Neural progenitor cell (in vitro differentiated cells): ENCODE data around the gene VWF. TPM values are rescaled to one million over a fixed set of nuclear protein-coding genes. Genes with fewer than 3 reads are reported as not detected.

Source experiments
- DNase-seq: peaks from one replicate; pipeline ENCODE4 v3.0.0-alpha.2; 2016; ENCODE audit warnings: low spot score
- H2AFZ ChIP-seq: fragments of 200-600 bp; sonication (generic); replicated peaks from 2 replicates; pipeline ENCODE4 v1.6.1; 2016; ENCODE audit warnings: antibody characterized with exemption
- H3F3A ChIP-seq: fragments of 200-600 bp; sonication (generic); 2 replicates; pipeline ENCODE4 v1.6.1; 2016; ENCODE audit warnings: antibody characterized with exemption, low read depth
- H3K27ac ChIP-seq: fragments of 200-600 bp; sonication (generic); 2 replicates; pipeline ENCODE4 v1.5.1; 2016; ENCODE audit warnings: mild to moderate bottlenecking
- H3K27me3 ChIP-seq: fragments of 200-600 bp; sonication (generic); 2 replicates; pipeline ENCODE4 v1.6.1; 2016; ENCODE audit warnings: mild to moderate bottlenecking, moderate library complexity
- H3K36me3 ChIP-seq: fragments of 200-600 bp; sonication (generic); 2 replicates; pipeline ENCODE4 v1.5.1; 2016
- H3K4me1 ChIP-seq: fragments of 200-600 bp; sonication (generic); 2 replicates; pipeline ENCODE4 v1.6.1; 2016; ENCODE audit warnings: mixed run types
- H3K4me2 ChIP-seq: fragments of 200-600 bp; sonication (generic); 2 replicates; pipeline ENCODE4 v1.6.1; 2016
- H3K4me3 ChIP-seq: fragments of 200-600 bp; sonication (generic); 2 replicates; pipeline ENCODE4 v1.5.1; 2016
- H3K79me2 ChIP-seq: fragments of 200-600 bp; sonication (generic); 2 replicates; pipeline ENCODE4 v1.6.1; 2016; ENCODE audit warnings: low read depth
- H3K9ac ChIP-seq: fragments of 200-600 bp; sonication (generic); 2 replicates; pipeline ENCODE4 v1.6.1; 2016
- H3K9me3 ChIP-seq: fragments of 200-600 bp; sonication (generic); 2 replicates; pipeline ENCODE4 v1.5.1; 2016; ENCODE audit warnings: low read depth
- H4K20me1 ChIP-seq: fragments of 200-600 bp; sonication (generic); 2 replicates; pipeline ENCODE4 v1.6.1; 2016; ENCODE audit warnings: low read depth
- H3K27ac Mint-ChIP-seq: 3 replicates; pipeline ENCODE4 v1.8.0; 2021; ENCODE audit warnings: mixed read lengths
- H3K27me3 Mint-ChIP-seq: 2 replicates; pipeline ENCODE4 v1.8.0; 2022; ENCODE audit warnings: low read depth, mild to moderate bottlenecking, inconsistent platforms, moderate library complexity, mixed read lengths; ENCODE audit not compliant: insufficient read depth
- H3K36me3 Mint-ChIP-seq: 3 replicates; pipeline ENCODE4 v1.8.0; 2021; ENCODE audit warnings: mixed read lengths
- H3K4me1 Mint-ChIP-seq: 3 replicates; pipeline ENCODE4 v1.8.0; 2021; ENCODE audit warnings: mixed read lengths
- H3K4me3 Mint-ChIP-seq: 3 replicates; pipeline ENCODE4 v1.8.0; 2021; ENCODE audit warnings: mild to moderate bottlenecking, moderate library complexity, mixed read lengths
- H3K9me3 Mint-ChIP-seq: 3 replicates; pipeline ENCODE4 v1.8.0; 2020; ENCODE audit warnings: mixed read lengths
- CTCF ChIP-seq: fragments of 200-600 bp; sonication (generic); IDR thresholded peaks from 2 replicates; pipeline ENCODE4 v1.5.1; 2017; ENCODE audit warnings: antibody characterized with exemption, mild to moderate bottlenecking
- EZH2 ChIP-seq: fragments of 200-600 bp; sonication (generic); IDR thresholded peaks from 2 replicates; pipeline ENCODE4 v1.6.1; 2017; ENCODE audit warnings: antibody characterized with exemption, mild to moderate bottlenecking, moderate library complexity
- EZH2phosphoT487 ChIP-seq: fragments of 200-600 bp; sonication (generic); IDR thresholded peaks from 2 replicates; pipeline ENCODE4 v1.6.1; 2017; ENCODE audit warnings: antibody characterized with exemption
- total RNA-seq: library from RNA; depleted of rRNA; stranded (reverse); fragments of >200 nt; gene quantifications from 2 replicates; pipeline ENCODE4 v1.2.3, GENCODE V29; 2015; ENCODE audit warnings: low replicate concordance

The VWF gene
- total RNA-seq, 1 donor from 2014 or later = 8.0 TPM

DNA sequence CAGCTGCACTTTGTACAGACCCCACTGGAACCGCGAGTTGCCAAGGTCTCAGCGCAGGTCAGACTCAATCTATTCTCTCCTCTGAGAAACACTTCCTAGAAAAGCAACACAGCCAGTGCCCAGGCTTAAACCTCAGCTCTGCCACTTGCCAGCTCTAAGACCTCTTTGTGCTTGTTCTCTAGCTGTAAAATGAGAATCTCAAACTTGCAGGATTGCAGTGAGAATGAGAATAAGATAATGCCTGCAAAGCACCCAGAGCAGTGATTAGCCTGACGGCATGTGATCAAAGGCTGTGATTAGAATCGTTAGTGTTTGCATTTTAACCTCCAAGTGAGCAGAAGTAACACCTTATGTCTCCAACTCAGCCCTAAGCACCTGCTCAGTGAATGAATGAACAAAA is 200.7 kb downstream of the VWF start:
- Histone ChIP-seq H3K4me1 (peaks cover 13% of the 10 kb centered on the region), H3K27me3 (no peaks in the 10 kb centered on the region), H3K79me2 (no peaks in the 10 kb centered on the region), H3K27ac (no peak overlapping the region), H3K4me3 (no peak overlapping the region), H3K9ac (no peak overlapping the region), H3K9me3 (no peaks in the 10 kb centered on the region), H4K20me1 (peaks cover 8% of the 10 kb centered on the region), H3K4me2 (peak overlapping the region; percentile 42), H3F3A (peaks cover 10% of the 10 kb centered on the region), H3K36me3 (no peaks in the 10 kb centered on the region), H2AFZ (no peak overlapping the region)
- peak; percentile 45 for TF ChIP-seq EZH2phosphoT487
- no peak for TF ChIP-seq EZH2
- peaks cover 11% of the 10 kb centered on the region for H3K36me3 Mint-ChIP-seq
- H3K27ac Mint-ChIP-seq = peak overlapping the region; percentile 50
- peaks cover 15% of the 10 kb centered on the region for H3K27me3 Mint-ChIP-seq
- H3K4me1 Mint-ChIP-seq = peaks cover 43% of the 10 kb centered on the region
- H3K9me3 Mint-ChIP-seq = peaks cover 5% of the 10 kb centered on the region
- DNase-seq = peak; percentile 47
- no peak overlapping the region for H3K4me3 Mint-ChIP-seq

DNA sequence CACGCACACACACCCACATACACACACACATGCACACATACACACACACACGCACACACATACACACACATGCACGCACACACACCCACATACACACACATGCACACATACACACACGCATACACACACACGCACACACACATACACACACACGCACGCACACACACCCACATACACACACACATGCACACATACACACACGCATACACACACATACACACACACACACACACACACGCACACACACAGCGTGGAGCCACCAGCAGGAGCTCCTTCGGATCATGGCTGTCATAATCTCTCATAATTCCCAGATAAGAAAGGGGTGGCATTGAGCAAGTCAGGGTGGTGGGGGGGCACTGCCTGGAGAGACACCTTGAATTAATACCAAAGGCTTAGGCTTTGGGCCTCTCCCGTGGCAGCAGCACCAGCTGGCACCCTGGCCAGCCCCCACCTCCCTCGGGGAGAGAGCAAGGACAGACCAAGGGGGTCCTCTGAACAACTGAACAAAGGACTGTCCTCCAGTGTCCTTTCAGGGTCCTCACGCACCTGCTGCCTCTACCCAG is 201.3 kb downstream of the VWF start:
- Histone ChIP-seq H3K4me3 (no peak overlapping the region), H3K27me3 (no peaks in the 10 kb centered on the region), H3K4me2 (peak overlapping the region; percentile 42), H3K79me2 (no peaks in the 10 kb centered on the region), H3K4me1 (peaks cover 13% of the 10 kb centered on the region), H2AFZ (no peak overlapping the region), H4K20me1 (peaks cover 8% of the 10 kb centered on the region), H3K9me3 (no peaks in the 10 kb centered on the region), H3F3A (peaks cover 10% of the 10 kb centered on the region), H3K27ac (no peak overlapping the region), H3K9ac (no peak overlapping the region), H3K36me3 (no peaks in the 10 kb centered on the region)
- peaks cover 11% of the 10 kb centered on the region for H3K36me3 Mint-ChIP-seq
- DNase-seq = no peak
- peaks cover 5% of the 10 kb centered on the region for H3K9me3 Mint-ChIP-seq
- H3K4me3 Mint-ChIP-seq = peak overlapping the region; percentile 23
- peaks cover 15% of the 10 kb centered on the region for H3K27me3 Mint-ChIP-seq
- peaks cover 43% of the 10 kb centered on the region for H3K4me1 Mint-ChIP-seq
- TF ChIP-seq EZH2 (no peak), EZH2phosphoT487 (no peak), CTCF (no peak)
- peak overlapping the region; percentile 58 for H3K27ac Mint-ChIP-seq

GRCh38 chr12:5921966-5922899 is 202.2 kb downstream of the VWF start:
- Histone ChIP-seq H4K20me1 (peaks cover 8% of the 10 kb centered on the region), H3K4me1 (peaks cover 13% of the 10 kb centered on the region), H3K27me3 (no peaks in the 10 kb centered on the region), H3K4me3 (no peak overlapping the region), H3K27ac (no peak overlapping the region), H3F3A (peaks cover 10% of the 10 kb centered on the region), H2AFZ (no peak overlapping the region), H3K36me3 (no peaks in the 10 kb centered on the region), H3K4me2 (no peak overlapping the region), H3K9ac (no peak overlapping the region), H3K9me3 (no peaks in the 10 kb centered on the region), H3K79me2 (no peaks in the 10 kb centered on the region)
- peaks cover 43% of the 10 kb centered on the region for H3K4me1 Mint-ChIP-seq
- no peak overlapping the region for H3K4me3 Mint-ChIP-seq
- H3K27ac Mint-ChIP-seq = no peak overlapping the region
- no peak for DNase-seq
- TF ChIP-seq EZH2 (no peak), EZH2phosphoT487 (no peak), CTCF (no peak)
- H3K36me3 Mint-ChIP-seq = peaks cover 11% of the 10 kb centered on the region
- peaks cover 15% of the 10 kb centered on the region for H3K27me3 Mint-ChIP-seq
- no peaks in the 10 kb centered on the region for H3K9me3 Mint-ChIP-seq
